Smooth muscle cell (in vitro differentiated cells): Measurements from ENCODE around the gene PAX7. TPM values are rescaled to one million over a fixed set of nuclear protein-coding genes. Genes with fewer than 3 reads are reported as not detected.

Experiments used
- DNase-seq: peaks from one replicate; lab custom pipeline; 2025; ENCODE audit not compliant: unreplicated experiment; lab: John Stamatoyannopoulos, UW
- H2AFZ ChIP-seq: fragments of 200-600 bp; sonication (generic); 2 replicates; pipeline ENCODE4 v1.6.0; 2016; ENCODE audit warnings: antibody characterized with exemption, low read depth, mild to moderate bottlenecking
- H3F3A ChIP-seq: fragments of 200-600 bp; sonication (generic); 2 replicates; pipeline ENCODE4 v1.6.0; 2017; ENCODE audit warnings: antibody characterized with exemption, low read depth
- H3K27ac ChIP-seq: fragments of 200-600 bp; sonication (generic); 2 replicates; pipeline ENCODE4 v1.5.1; 2016; ENCODE audit warnings: low read depth, mild to moderate bottlenecking
- H3K27me3 ChIP-seq: fragments of 200-600 bp; sonication (generic); 2 replicates; pipeline ENCODE4 v1.6.1; 2016; ENCODE audit warnings: low read depth, mild to moderate bottlenecking
- H3K36me3 ChIP-seq: fragments of 200-600 bp; sonication (generic); 2 replicates; pipeline ENCODE4 v1.5.1; 2016; ENCODE audit warnings: low read depth
- H3K4me1 ChIP-seq: fragments of 200-600 bp; sonication (generic); 2 replicates; pipeline ENCODE4 v1.5.1; 2016; ENCODE audit warnings: low read depth
- H3K4me2 ChIP-seq: fragments of 200-600 bp; sonication (generic); 2 replicates; pipeline ENCODE4 v1.6.0; 2016; ENCODE audit warnings: mild to moderate bottlenecking
- H3K4me3 ChIP-seq: fragments of 200-600 bp; sonication (generic); 2 replicates; pipeline ENCODE4 v1.5.1; 2016; ENCODE audit warnings: mild to moderate bottlenecking
- H3K79me2 ChIP-seq: fragments of 200-600 bp; sonication (generic); 2 replicates; pipeline ENCODE4 v1.6.0; 2016; ENCODE audit warnings: low read depth, mild to moderate bottlenecking
- H3K9ac ChIP-seq: fragments of 200-600 bp; sonication (generic); 2 replicates; pipeline ENCODE4 v1.6.0; 2016; ENCODE audit warnings: low read depth
- H3K9me3 ChIP-seq: fragments of 200-600 bp; sonication (generic); replicated peaks from 2 replicates; pipeline ENCODE4 v1.5.1; 2016; ENCODE audit warnings: low read depth
- H4K20me1 ChIP-seq: fragments of 200-600 bp; sonication (generic); 2 replicates; pipeline ENCODE4 v1.6.0; 2016; ENCODE audit warnings: low read depth
- WGBS: methylation state at CpG from one replicate; pipeline ENCODE4 v1.1.7; 2016; ENCODE audit warnings: low lambda C conversion rate; 5-methylcytosine and 5-hydroxymethylcytosine counted together
- polyA plus RNA-seq: library from polyadenylated mRNA; unstranded; fragments of >200 nt; fragmentation: Nextera tagmentation; extraction: Ambion mirVana; gene quantifications from 2 replicates; pipeline ENCODE4 v1.2.1, GENCODE V29; 2016
- total RNA-seq: library from RNA; depleted of rRNA; stranded (reverse); fragments of >200 nt; gene quantifications from 2 replicates; pipeline ENCODE4 v1.2.3, GENCODE V29; 2014
- TF ChIP-seq, protein P1 (sequence below): fragments of 200-600 bp; sonication (generic); IDR thresholded peaks from 2 replicates; pipeline ENCODE4 v1.5.1; 2017; ENCODE audit warnings: borderline replicate concordance, mild to moderate bottlenecking, antibody characterized with exemption; ENCODE audit not compliant: insufficient read depth, poor library complexity, severe bottlenecking

Gene PAX7
- total and polyA plus RNA-seq, 2 experiments from 2014 or later: not detected

DNA sequence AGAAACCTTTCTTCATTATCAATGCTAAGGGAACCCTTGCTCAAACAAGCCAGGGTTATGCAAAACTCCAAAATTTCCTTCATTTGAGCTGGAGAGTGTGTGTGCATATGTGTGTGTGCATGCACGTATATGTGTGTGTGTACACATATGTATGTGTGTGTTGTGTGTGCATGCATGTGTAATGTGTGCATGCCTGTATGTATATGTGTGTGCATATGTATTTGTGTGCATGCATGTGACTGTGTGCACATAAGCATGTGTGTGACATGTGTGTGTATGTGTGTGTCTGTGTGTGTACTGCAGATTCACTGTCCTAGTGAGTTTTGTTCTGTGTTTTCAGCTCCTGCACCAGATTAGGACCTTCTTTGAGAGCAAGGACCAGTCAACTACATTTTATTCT is 28.2 kb downstream of the PAX7 start:
- Histone ChIP-seq H3K4me1 (peaks cover 13% of the 10 kb centered on the region), H3K4me3 (no peak overlapping the region), H2AFZ (no peak overlapping the region), H3K27me3 (peaks cover 90% of the 10 kb centered on the region), H3K27ac (no peak overlapping the region), H4K20me1 (no peaks in the 10 kb centered on the region), H3K9me3 (no peaks in the 10 kb centered on the region), H3K79me2 (no peaks in the 10 kb centered on the region), H3K36me3 (no peaks in the 10 kb centered on the region), H3F3A (no peaks in the 10 kb centered on the region), H3K4me2 (no peak overlapping the region), H3K9ac (no peak overlapping the region)
- no peak for DNase-seq
- WGBS: 84% methylated on average over 1 of the region's 1 CpG
- TF ChIP-seq, protein P1, sequence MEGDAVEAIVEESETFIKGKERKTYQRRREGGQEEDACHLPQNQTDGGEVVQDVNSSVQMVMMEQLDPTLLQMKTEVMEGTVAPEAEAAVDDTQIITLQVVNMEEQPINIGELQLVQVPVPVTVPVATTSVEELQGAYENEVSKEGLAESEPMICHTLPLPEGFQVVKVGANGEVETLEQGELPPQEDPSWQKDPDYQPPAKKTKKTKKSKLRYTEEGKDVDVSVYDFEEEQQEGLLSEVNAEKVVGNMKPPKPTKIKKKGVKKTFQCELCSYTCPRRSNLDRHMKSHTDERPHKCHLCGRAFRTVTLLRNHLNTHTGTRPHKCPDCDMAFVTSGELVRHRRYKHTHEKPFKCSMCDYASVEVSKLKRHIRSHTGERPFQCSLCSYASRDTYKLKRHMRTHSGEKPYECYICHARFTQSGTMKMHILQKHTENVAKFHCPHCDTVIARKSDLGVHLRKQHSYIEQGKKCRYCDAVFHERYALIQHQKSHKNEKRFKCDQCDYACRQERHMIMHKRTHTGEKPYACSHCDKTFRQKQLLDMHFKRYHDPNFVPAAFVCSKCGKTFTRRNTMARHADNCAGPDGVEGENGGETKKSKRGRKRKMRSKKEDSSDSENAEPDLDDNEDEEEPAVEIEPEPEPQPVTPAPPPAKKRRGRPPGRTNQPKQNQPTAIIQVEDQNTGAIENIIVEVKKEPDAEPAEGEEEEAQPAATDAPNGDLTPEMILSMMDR: no peak

DNA sequence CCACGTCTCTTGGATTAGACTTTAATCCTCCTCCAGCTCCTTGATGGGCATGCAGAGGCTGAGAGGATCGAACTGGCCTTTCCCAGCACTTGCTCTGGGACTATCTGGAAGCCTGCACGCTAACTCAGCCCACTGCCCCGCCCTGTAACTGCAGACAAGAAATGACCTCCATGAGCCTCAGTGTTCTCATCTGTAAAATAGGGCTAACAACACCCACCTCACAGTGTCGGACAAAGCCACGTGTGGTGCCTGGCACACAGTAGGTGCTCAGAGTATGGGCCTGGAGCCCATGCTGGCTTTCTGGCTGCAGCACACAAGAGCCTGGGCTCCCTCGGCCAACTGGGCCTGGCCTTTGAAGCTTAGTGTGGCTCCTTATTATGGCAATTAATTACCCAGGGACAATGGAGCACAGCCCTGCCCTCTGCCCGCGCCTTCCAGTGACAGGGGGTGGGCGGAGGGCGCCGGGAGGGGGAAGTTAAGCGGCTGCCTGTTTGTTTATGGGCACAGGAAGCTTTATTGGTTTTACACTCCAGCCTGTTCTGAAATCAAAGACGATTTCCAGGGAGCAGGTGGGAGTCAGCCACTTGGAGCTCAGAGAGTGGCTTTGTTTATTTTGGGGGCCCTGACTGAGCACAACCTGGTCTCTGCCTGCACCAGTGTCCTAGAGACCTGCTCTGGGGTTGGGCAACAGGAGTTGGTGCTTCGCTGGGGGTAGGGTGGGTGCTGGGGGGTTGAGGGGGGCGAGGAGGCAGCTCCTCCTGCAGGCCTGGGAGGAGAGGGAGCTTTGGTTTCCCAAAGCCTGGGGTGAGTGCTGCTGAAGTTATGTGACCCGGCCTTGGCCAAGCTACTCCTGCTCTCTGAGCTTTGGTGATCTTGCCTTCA is 31.0 kb downstream of the PAX7 start:
- TF ChIP-seq, protein P1: no peak
- H3K36me3 ChIP-seq: no peaks in the 10 kb centered on the region
- 75% methylated on average over 17 of the region's 17 CpGs for WGBS
- peaks cover 9% of the 10 kb centered on the region for H3K4me1 ChIP-seq
- H3K79me2 ChIP-seq: no peaks in the 10 kb centered on the region
- no peaks in the 10 kb centered on the region for H4K20me1 ChIP-seq
- H3K4me2 ChIP-seq: no peak overlapping the region
- H2AFZ ChIP-seq: no peak overlapping the region
- H3K4me3 ChIP-seq: no peak overlapping the region
- no peak overlapping the region for H3K27ac ChIP-seq
- DNase-seq: no peak
- H3K9ac ChIP-seq: no peak overlapping the region
- H3K9me3 ChIP-seq: no peaks in the 10 kb centered on the region
- H3K27me3 ChIP-seq: peaks cover 83% of the 10 kb centered on the region
- no peaks in the 10 kb centered on the region for H3F3A ChIP-seq

DNA sequence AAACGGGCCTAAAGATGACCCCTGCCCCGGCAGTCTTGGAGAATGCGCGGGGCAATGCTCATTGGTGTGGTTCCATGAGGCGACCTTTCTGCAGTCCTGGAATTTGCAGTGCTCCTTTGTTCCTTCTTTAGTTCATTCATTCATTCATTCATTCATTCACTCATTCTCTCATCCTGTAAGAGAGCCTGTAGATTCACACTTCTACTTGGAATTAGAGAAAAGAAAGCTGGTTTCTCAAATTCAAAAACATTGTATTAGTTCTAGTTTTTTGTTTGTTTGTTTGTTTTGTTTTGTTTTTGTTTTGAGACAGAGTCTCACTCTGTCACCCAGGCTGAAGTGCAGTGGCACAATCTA is 31.6 kb downstream of the PAX7 start:
- Histone ChIP-seq H3K36me3 (no peaks in the 10 kb centered on the region), H3K27ac (no peak overlapping the region), H3K9me3 (no peaks in the 10 kb centered on the region), H2AFZ (no peak overlapping the region), H3K27me3 (peaks cover 81% of the 10 kb centered on the region), H3F3A (no peaks in the 10 kb centered on the region), H4K20me1 (no peaks in the 10 kb centered on the region), H3K79me2 (no peaks in the 10 kb centered on the region), H3K9ac (no peak overlapping the region), H3K4me1 (peaks cover 5% of the 10 kb centered on the region), H3K4me3 (no peak overlapping the region), H3K4me2 (no peak overlapping the region)
- WGBS: 82% methylated on average over 5 of the region's 5 CpGs
- no peak for DNase-seq
- TF ChIP-seq, protein P1: no peak
